DOHH2 (cell line): ENCODE measurements around the gene GUK1.

Experiments
- EZH2phosphoT487 ChIP-seq: fragments of 200-600 bp; sonication (generic); IDR thresholded peaks from 2 replicates; pipeline ENCODE4 v1.6.1; 2017; ENCODE audit warnings: borderline replicate concordance, mild to moderate bottlenecking, antibody characterized with exemption, low read length, moderate library complexity, mixed read lengths
- TF ChIP-seq, protein P1 (sequence below): fragments of 200-600 bp; sonication (generic); IDR thresholded peaks from one replicate; pipeline ENCODE4 v1.5.1; 2014; ENCODE audit warnings: antibody characterized with exemption, mild to moderate bottlenecking, low read depth, low read length; ENCODE audit not compliant: poor library complexity, severe bottlenecking

DNA sequence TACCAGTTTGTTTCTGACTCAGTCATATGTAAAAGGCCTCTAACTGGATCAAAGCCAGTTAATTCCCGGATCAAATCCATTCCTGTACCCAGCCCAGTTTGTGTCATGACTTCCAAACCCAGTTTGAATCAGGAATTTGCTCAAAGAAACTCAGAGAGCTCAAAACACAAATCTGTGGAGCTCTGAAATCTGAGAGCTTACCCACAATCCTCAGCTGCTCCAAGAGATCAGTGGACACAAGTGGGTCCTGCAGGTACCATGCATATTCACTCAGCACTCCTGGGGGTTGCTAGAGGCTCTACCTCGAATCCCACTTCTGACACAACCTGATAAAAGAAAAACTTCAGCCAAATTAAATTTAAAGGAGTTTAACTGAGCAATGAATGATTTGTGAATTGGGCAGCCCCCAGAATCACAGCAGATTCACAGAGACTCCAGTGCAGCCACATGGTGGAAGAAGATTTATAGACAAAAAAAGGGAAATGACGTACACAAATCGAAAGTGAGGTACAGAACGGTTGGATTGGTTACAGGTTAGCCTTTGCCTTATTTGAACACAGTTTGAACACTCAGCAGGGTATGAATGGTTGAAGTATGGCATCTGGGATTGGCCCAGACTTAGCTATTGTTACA lies 19.1 kb upstream of the GUK1 start:
- TF ChIP-seq, protein P1, sequence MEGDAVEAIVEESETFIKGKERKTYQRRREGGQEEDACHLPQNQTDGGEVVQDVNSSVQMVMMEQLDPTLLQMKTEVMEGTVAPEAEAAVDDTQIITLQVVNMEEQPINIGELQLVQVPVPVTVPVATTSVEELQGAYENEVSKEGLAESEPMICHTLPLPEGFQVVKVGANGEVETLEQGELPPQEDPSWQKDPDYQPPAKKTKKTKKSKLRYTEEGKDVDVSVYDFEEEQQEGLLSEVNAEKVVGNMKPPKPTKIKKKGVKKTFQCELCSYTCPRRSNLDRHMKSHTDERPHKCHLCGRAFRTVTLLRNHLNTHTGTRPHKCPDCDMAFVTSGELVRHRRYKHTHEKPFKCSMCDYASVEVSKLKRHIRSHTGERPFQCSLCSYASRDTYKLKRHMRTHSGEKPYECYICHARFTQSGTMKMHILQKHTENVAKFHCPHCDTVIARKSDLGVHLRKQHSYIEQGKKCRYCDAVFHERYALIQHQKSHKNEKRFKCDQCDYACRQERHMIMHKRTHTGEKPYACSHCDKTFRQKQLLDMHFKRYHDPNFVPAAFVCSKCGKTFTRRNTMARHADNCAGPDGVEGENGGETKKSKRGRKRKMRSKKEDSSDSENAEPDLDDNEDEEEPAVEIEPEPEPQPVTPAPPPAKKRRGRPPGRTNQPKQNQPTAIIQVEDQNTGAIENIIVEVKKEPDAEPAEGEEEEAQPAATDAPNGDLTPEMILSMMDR, result no peak
- TF ChIP-seq EZH2phosphoT487, result no peak
